GM18505 (cell line): ENCODE results near the gene COL4A1.

Experiments used
- ATAC-seq: cut with Tn5 transposase; IDR thresholded peaks from one replicate; pipeline ENCODE4 v1.9.1; 2021; ENCODE audit not compliant: unreplicated experiment
- POLR2A ChIP-seq: IDR thresholded peaks from 4 replicates; pipeline ENCODE4 v1.6.1; 2011; ENCODE audit warnings: borderline replicate concordance; ENCODE audit not compliant: insufficient read depth, insufficient read length; ENCODE audit errors: extremely low read depth

Gene COL4A1

DNA sequence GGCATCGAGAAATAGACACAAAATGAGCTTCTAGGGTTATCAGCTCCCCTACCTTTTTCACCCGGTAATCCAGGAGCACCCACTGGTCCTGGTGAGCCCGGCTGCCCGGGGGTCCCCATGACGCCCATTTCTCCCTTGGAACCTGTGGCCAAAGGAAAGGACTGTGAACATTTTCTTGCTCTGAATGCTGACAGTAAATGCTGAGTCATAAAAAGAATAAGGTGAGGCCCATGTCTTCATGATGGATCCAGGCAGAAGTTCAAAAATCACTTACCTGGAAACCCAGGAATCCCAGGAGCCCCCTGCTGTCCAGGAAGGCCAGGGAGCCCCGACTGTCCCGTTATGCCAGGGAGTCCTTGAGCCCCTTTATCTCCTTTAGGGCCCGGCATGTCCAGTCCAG lies 129.2 kb downstream of the COL4A1 start:
- ATAC-seq: no peak
- no peak for TF ChIP-seq POLR2A

GRCh38 chr13:110176431-110176830 lies 130.5 kb downstream of the COL4A1 start:
- TF ChIP-seq POLR2A: no peak
- ATAC-seq: no peak

DNA sequence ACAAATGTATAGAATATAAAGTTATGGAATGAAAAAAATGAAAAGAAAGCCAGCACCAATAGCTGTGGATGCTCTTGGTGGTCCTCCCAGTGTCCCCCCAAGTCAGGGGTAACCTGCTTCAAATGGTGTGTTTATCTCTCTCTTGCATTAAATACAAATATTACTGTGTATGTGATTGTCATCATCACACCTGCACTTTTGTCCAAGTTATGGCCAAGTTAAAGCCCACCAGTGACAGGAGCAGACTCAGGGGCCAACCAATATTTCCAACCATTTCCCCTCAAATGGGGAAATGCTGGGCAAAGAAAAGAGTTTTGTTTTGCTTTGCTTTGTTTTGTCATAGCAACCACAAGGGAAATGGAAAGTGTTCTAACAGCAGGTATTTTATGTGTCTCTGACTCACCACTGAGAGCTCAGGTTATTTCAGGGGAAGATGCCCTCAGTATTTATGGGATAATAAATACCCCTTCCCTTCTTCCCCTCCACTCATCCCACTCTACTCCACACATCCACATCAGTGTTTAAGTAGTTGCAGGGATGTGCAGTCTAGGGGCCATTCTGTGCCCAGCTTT lies 133.6 kb downstream of the COL4A1 start:
- TF ChIP-seq POLR2A: no peak
- no peak for ATAC-seq

- TF ChIP-seq POLR2A: no peak
- no peak for ATAC-seq
These were observed 136.1 kb downstream of the COL4A1 start for GRCh38 chr13:110170882-110171281.

DNA sequence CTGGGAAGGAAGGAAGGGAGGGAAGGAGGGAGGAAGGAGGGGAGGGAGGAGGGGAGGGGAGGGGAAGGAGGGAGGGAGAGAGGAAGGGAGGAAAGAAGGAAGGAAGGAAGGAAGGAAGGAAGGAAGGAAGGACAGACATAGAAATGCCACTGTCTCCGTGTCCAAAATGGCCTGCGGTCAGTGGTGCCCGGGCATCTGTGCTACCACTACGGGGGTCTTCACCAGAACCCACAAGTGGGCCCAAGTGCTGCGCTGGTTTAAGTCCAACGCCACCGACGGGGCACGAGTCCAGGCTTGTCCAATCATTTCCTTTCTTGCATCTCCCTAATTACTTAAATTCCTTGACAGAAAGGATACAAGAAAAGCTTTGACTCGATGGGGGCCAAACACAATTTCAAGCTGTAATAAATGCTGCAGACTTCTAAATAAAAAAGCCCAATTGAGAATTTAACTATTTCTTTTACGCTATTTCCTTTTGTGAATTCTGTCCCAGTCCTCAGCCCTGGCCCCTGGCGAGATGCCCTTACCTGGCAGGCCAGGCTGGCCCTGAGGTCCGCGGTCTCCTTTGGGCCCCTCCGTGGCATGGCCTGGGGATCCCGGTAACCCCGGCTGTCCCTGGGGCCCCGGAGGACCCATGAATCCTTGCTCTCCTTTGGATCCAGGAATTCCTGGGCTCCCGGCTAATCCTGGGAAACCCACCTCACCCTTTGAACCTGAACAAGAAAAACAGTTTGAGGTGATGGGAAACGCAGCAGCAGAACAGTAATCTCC lies 136.8 kb downstream of the COL4A1 start:
- no peak for ATAC-seq
- TF ChIP-seq POLR2A: no peak

DNA sequence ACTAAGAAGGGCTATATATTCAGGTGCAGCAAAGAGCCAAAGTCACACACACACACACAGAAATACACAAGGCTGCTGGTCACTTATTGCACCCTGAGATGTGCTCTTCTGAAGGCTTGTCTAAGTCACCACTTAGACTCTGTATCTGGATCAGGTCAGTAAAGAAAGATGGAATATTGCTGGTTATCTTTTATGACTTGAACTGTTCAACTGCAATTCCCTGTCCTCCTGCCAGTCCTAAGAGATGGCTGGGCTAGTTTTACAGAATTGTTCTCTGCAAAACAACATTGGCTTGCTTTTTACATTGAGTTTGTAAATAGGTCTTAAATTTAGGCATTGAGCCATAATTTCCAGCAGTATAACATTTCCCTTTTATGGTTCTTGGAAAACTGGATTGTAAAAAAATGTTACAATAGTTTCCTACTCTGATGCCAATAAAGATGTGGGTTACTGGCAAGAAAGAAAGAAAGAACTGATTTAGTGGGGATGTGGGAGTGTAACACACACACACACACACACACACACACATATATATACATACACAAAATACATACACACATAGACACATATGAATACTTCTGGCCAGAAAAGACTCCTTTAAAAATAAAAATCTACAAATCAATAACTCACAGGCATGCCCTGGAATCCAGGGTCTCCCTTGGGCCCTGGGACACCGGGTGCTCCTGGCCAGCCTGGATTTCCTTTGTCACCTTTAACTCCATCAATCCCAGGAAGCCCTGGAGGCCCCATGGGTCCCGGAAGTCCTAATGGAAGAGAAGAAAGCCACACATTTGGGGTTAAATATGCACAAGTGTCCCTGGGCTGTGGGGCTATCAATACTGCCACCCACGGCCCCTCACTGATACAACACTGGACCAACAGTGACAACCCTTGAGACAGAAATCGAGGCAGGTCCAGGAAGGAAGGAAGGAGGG lies 137.7 kb downstream of the COL4A1 start:
- no peak for ATAC-seq
- TF ChIP-seq POLR2A: no peak

GRCh38 chr13:110166598-110166997 lies 140.4 kb downstream of the COL4A1 start:
- no peak for TF ChIP-seq POLR2A
- no peak for ATAC-seq

- TF ChIP-seq POLR2A: no peak
- ATAC-seq: no peak
These were observed 142.3 kb downstream of the COL4A1 start for GRCh38 chr13:110164706-110165105.

DNA sequence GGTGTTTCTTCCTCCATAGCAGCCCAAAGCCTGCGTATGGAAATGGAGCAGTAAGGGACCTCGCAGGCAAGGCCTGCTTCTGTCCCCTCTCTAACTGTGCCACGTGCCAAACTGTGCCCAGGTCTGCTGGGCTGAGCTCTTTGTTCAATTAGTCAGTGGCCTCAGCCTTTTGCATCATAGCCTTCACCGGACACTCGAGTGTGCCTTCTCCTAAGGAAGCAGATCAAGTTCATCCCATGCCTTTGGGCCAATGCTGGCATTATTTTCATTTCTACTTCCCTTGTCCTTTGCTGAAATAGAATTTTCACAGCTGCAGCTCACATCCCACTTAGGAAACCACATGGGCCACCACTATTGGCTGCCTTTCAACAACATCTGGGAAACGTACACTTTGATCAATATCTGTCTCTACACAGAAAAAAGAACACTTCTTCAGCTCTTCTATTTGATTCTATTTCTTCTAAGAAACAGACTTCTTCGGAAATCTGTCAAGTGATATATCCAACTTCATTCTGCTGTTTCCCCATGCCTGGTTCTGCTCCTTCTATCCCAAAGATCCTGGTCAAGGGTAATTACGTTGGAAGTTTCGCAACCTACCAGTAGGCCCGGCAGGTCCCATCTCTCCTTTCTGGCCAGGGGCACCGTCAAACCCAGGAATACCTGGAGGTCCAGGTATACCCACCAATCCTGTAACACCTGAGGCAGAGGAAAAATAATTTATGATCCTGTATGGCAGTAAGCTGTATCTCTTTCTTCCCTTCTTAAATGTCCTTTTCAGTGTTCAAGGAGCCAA lies 143.9 kb downstream of the COL4A1 start:
- no peak for TF ChIP-seq POLR2A
- ATAC-seq: no peak

GRCh38 chr13:110162053-110162452 lies 144.9 kb downstream of the COL4A1 start:
- ATAC-seq: no peak
- TF ChIP-seq POLR2A: no peak

GRCh38 chr13:110161112-110161882 lies 145.7 kb downstream of the COL4A1 start:
- no peak for TF ChIP-seq POLR2A
- ATAC-seq: no peak

GRCh38 chr13:110158226-110158625 lies 148.7 kb downstream of the COL4A1 start:
- no peak for ATAC-seq

More at GRCh38 chr13:110158226-110158625, 148.7 kb downstream of the COL4A1 start:
- TF ChIP-seq POLR2A: no peak
